ENCODE results near the gene PSMF1. TPM values are rescaled to one million over a fixed set of nuclear protein-coding genes. Genes with fewer than 3 reads are reported as not detected.

PSMF1 gene
- total and polyA plus RNA-seq, 2 of the 13 experiments (the other 11 are each of a cell fraction or from before 2014, with no cell fraction given), result 82.5 to 86.0 TPM

DNA sequence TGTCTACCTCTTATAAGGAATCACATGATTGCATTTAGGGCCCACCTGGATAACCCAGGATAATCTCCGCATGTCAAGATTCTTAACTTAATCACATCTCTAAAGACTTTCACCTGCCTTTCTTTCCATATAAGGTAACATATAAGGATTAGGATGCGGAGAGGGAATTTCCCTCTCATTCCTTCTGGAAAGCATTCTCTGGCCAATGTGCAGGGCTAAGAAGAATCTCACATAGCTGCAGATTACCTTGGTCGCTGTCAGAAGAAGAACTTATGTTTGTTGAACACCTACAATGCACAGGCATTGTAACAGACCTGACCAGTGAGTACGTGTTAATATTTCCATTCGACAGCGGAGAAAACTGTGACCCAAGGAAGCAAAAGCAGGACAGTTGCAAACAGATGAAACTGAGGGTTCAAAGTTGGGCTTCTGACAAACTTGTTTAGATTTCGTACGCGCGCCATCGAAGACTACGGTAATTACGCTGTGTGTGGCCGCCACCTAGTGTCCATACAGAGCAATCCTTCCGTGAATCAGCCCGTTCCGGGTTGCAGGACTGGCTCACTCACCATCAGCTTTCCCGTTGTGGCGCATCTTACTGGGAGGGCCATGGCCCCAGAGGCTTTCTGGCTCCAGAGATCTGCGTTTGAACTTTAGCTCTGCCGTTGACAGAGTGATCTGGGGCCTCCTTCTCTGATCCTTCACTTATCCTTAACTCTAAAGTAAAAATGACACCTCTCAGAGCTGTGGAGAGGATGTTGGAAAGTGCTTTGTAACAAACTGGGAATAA, 94.4 kb downstream of the PSMF1 start (continued):
- TF ChIP-seq, protein P1, sequence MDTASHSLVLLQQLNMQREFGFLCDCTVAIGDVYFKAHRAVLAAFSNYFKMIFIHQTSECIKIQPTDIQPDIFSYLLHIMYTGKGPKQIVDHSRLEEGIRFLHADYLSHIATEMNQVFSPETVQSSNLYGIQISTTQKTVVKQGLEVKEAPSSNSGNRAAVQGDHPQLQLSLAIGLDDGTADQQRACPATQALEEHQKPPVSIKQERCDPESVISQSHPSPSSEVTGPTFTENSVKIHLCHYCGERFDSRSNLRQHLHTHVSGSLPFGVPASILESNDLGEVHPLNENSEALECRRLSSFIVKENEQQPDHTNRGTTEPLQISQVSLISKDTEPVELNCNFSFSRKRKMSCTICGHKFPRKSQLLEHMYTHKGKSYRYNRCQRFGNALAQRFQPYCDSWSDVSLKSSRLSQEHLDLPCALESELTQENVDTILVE (CRISPR knock-in tag; IDR thresholded peaks at IDR 0.05), result no peak
- TF ChIP-seq ZNF782 (CRISPR knock-in tag; IDR thresholded peaks at IDR 0.05; ENCODE audit: borderline replicate concordance), result no peak; the same call in 1 of the 2 replicates
- TF ChIP-seq ZNF17 (CRISPR knock-in tag; IDR thresholded peaks at IDR 0.05), result no peak
- TF ChIP-seq, protein P2, sequence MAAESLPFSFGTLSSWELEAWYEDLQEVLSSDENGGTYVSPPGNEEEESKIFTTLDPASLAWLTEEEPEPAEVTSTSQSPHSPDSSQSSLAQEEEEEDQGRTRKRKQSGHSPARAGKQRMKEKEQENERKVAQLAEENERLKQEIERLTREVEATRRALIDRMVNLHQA (CRISPR knock-in tag; IDR thresholded peaks at IDR 0.05), result no peak
- TF ChIP-seq, protein P3, sequence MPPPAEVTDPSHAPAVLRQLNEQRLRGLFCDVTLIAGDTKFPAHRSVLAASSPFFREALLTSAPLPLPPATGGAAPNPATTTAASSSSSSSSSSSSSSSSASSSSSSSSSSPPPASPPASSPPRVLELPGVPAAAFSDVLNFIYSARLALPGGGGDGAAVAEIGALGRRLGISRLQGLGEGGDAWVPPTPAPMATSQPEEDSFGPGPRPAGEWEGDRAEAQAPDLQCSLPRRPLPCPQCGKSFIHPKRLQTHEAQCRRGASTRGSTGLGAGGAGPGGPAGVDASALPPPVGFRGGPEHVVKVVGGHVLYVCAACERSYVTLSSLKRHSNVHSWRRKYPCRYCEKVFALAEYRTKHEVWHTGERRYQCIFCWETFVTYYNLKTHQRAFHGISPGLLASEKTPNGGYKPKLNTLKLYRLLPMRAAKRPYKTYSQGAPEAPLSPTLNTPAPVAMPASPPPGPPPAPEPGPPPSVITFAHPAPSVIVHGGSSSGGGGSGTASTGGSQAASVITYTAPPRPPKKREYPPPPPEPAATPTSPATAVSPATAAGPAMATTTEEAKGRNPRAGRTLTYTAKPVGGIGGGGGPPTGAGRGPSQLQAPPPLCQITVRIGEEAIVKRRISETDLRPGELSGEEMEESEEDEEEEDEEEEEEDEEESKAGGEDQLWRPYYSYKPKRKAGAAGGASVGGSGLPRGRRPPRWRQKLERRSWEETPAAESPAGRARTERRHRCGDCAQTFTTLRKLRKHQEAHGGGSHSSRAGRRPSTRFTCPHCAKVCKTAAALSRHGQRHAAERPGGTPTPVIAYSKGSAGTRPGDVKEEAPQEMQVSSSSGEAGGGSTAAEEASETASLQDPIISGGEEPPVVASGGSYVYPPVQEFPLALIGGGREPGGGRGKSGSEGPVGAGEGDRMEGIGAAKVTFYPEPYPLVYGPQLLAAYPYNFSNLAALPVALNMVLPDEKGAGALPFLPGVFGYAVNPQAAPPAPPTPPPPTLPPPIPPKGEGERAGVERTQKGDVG (CRISPR knock-in tag; IDR thresholded peaks at IDR 0.05; ENCODE audit: borderline replicate concordance), result no peak
- TF ChIP-seq FOSL1 (CRISPR knock-in tag; IDR thresholded peaks at IDR 0.05; ENCODE audit: borderline replicate concordance), result no peak

DNA sequence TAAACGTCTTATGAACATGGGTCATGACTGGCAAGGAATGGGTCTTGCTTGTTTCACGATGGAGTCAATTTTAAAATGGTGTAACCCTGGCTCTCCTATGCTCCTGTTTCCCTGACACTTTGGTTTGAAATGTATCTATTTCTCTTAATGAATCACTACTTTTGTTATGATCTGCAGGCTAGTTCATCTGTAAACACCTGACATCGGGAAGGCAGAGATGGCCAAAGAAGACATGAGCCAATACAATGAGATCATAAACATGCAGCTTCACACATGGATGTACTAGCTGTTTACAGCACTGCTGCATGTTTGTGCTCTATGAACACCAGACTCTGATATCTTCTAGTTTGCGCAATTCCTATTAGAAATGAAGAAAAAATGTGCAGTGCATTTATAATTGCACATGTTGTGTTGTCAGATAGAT, 96.4 kb downstream of the PSMF1 start:
- Histone ChIP-seq H3K79me2 (ENCODE audit: insufficient read depth, low read length) (no peaks in the 10 kb centered on the region), H3K27ac (ENCODE audit: extremely low read length, insufficient read depth, low read length) (no peak overlapping the region), H3K9me3 (ENCODE audit: low read length) (no peaks in the 10 kb centered on the region), H3K4me2 (ENCODE audit: low read depth, low read length) (no peak overlapping the region), H3K27me3 (ENCODE audit: control insufficient read depth in 1 of 2, insufficient read depth in 2 of 2, low read length in 2 of 2) (peaks cover 0 to 16% of the 10 kb centered on the region in 2 experiments; a peak in 2 of 5 replicates), H3K36me3 (replicated peaks in 1 of 2; ENCODE audit: control insufficient read depth in 1 of 2, insufficient read depth in 2 of 2, low read length in 2 of 2) (no peaks in the 10 kb centered on the region), H2AFZ (ENCODE audit: low read length) (no peak overlapping the region), H4K20me1 (ENCODE audit: insufficient read depth, low read length) (no peaks in the 10 kb centered on the region), H3K9ac (ENCODE audit: insufficient read depth, low read depth, low read length) (no peak overlapping the region), H3K4me1 (ENCODE audit: insufficient read depth, low read length) (peaks cover 9% of the 10 kb centered on the region; the same call in 1 of the 2 replicates), H3K4me3 (replicated peaks in 1 of 3; ENCODE audit: insufficient read depth in 1 of 3, low read depth in 2 of 3, low read length in 3 of 3) (no peak overlapping the region)
- BruUV-seq (replicated peaks), result no TSS peak
- FAIRE-seq, result no peak
- ChIA-PET CTCF (ENCODE audit: low intra/inter-chr PET ratio, low total read pairs) (no interaction called here), POLR2A (no interaction called here)
- intact Hi-C loops (cut with micrococcal nuclease; ENCODE audit: unreplicated experiment) (no loop called here), in situ Hi-C loops (cut with HindIII; ENCODE audit: extremely low pct_ligation_motif_present, low pct_unique_long_range_greater_than_20kb) (no loop called here)
- WGBS (ENCODE audit: low lambda C conversion rate), result 8% methylated on average over 4 of the region's 4 CpGs
- ATAC-seq, result no peak
- TF ChIP-seq NPAS2 (CRISPR knock-in tag; IDR thresholded peaks at IDR 0.05; ENCODE audit: borderline replicate concordance), result no peak
- TF ChIP-seq, protein P4, sequence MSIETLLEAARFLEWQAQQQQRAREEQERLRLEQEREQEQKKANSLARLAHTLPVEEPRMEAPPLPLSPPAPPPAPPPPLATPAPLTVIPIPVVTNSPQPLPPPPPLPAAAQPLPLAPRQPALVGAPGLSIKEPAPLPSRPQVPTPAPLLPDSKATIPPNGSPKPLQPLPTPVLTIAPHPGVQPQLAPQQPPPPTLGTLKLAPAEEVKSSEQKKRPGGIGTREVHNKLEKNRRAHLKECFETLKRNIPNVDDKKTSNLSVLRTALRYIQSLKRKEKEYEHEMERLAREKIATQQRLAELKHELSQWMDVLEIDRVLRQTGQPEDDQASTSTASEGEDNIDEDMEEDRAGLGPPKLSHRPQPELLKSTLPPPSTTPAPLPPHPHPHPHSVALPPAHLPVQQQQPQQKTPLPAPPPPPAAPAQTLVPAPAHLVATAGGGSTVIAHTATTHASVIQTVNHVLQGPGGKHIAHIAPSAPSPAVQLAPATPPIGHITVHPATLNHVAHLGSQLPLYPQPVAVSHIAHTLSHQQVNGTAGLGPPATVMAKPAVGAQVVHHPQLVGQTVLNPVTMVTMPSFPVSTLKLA (IDR thresholded peaks at IDR 0.05), result 0 out of 2 replicates have a peak, but pooled peaks have one; percentile 4
- no peak for DNase-seq (ENCODE audit: low spot score)
